ENCODE results near the gene ERO1A. TPM values are rescaled to one million over a fixed set of nuclear protein-coding genes. Genes with fewer than 3 reads are reported as not detected.

ERO1A gene
- total and polyA plus RNA-seq, 2 of the 4 experiments (the other 2 are of a cell fraction), result 29.7 to 44.6 TPM

DNA sequence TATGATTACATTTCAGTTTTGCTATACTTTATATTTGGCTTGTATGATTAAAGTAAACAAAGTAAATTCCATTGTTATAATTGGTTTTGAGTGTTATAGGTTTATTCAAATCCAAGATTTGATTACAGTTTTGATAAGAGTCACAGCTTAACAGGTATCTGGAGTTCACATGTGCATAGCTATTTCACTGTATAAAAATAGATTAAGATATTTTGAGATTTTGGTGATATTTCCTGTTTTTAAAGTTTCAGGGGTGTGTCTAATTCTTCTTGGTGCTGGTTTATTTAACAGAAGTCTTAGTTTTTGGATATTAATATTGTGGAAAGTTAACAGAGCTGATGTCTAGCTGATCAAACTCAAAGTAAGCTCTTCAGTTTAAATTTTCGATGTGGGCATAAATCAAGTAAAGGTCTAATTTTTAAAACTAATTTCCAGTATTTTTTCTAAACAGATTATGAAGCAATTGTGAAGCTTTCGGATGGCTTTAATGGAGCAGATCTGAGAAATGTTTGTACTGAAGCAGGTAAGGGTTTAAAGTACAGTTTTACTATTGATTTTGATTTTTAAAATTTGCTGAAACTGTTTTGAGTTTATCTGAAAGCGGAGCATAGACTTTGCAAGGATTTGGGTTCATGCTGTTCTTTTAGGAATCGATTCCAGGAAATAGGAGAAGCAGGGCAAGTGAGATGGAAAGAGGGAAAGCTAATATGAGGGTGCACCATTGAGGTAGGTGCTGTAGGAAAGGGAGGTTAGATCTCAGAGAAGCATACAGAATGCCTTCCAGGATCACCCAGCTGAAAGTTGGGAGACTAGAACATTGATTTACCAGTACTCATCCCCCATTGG, 28.4 kb upstream of the ERO1A start:
- CTCF ChIA-PET, result interaction anchor here (0.6 kb wide), 1 partner anchor 111 kb away, joined by 3 read pairs; no protein-coding TSS in a partner anchor
- TF ChIP-seq, protein P1, sequence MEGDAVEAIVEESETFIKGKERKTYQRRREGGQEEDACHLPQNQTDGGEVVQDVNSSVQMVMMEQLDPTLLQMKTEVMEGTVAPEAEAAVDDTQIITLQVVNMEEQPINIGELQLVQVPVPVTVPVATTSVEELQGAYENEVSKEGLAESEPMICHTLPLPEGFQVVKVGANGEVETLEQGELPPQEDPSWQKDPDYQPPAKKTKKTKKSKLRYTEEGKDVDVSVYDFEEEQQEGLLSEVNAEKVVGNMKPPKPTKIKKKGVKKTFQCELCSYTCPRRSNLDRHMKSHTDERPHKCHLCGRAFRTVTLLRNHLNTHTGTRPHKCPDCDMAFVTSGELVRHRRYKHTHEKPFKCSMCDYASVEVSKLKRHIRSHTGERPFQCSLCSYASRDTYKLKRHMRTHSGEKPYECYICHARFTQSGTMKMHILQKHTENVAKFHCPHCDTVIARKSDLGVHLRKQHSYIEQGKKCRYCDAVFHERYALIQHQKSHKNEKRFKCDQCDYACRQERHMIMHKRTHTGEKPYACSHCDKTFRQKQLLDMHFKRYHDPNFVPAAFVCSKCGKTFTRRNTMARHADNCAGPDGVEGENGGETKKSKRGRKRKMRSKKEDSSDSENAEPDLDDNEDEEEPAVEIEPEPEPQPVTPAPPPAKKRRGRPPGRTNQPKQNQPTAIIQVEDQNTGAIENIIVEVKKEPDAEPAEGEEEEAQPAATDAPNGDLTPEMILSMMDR (conservative IDR thresholded peaks at IDR 0.05; ENCODE audit: low read depth, low read length), result no peak
- TF ChIP-seq SMC3 (IDR thresholded peaks at IDR 0.05; ENCODE audit: low read depth, low read length) (no peak), BHLHE40 (IDR thresholded peaks at IDR 0.05; ENCODE audit: low read depth, low read length) (no peak), MXI1 (IDR thresholded peaks at IDR 0.05; ENCODE audit: borderline replicate concordance, low read depth, low read length) (no peak), FOS (IDR thresholded peaks at IDR 0.05; ENCODE audit: low read depth, low read length) (no peak), NFE2L2 (IDR thresholded peaks at IDR 0.05; ENCODE audit: low read depth, low read length) (no peak), MAZ (IDR thresholded peaks at IDR 0.05; ENCODE audit: borderline replicate concordance, low read depth, low read length) (no peak), RCOR1 (IDR thresholded peaks at IDR 0.05; ENCODE audit: insufficient replicate concordance, low read length) (no peak), CHD1 (IDR thresholded peaks at IDR 0.05; ENCODE audit: low read depth, low read length) (no peak), CEBPB (IDR thresholded peaks at IDR 0.05; ENCODE audit: low read depth, low read length) (no peak), POLR2A (IDR thresholded peaks at IDR 0.05; ENCODE audit: low read depth, low read length) (no peak), MAFK (IDR thresholded peaks at IDR 0.05; ENCODE audit: low read depth, low read length) (no peak)
- TF ChIP-seq, protein P2, sequence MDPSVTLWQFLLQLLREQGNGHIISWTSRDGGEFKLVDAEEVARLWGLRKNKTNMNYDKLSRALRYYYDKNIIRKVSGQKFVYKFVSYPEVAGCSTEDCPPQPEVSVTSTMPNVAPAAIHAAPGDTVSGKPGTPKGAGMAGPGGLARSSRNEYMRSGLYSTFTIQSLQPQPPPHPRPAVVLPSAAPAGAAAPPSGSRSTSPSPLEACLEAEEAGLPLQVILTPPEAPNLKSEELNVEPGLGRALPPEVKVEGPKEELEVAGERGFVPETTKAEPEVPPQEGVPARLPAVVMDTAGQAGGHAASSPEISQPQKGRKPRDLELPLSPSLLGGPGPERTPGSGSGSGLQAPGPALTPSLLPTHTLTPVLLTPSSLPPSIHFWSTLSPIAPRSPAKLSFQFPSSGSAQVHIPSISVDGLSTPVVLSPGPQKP (IDR thresholded peaks at IDR 0.05; ENCODE audit: borderline replicate concordance, low read depth, low read length), result no peak
- TF ChIP-seq, protein P3, sequence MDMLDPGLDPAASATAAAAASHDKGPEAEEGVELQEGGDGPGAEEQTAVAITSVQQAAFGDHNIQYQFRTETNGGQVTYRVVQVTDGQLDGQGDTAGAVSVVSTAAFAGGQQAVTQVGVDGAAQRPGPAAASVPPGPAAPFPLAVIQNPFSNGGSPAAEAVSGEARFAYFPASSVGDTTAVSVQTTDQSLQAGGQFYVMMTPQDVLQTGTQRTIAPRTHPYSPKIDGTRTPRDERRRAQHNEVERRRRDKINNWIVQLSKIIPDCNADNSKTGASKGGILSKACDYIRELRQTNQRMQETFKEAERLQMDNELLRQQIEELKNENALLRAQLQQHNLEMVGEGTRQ (IDR thresholded peaks at IDR 0.05; ENCODE audit: low read depth, low read length), result no peak

More for the DNA sequence above, 28.4 kb upstream of the ERO1A start:
- H2BK20ac ChIP-seq (ENCODE audit: low read depth, low read length), result no peak overlapping the region
- H3K18ac ChIP-seq (ENCODE audit: low read depth, low read length), result no peak overlapping the region
- H3K9me1 ChIP-seq (ENCODE audit: insufficient read depth, low read length), result no peaks in the 10 kb centered on the region
- H3K14ac ChIP-seq (replicated peaks; ENCODE audit: low read depth, low read length), result no peak overlapping the region
- no peak overlapping the region for H3K4ac ChIP-seq (ENCODE audit: low read depth, low read length)
- H4K91ac ChIP-seq (ENCODE audit: insufficient read depth, low read depth, low read length), result no peak overlapping the region
- no peak overlapping the region for H3K4me2 ChIP-seq (ENCODE audit: low read depth, low read length)
- no peak overlapping the region for H3K27ac ChIP-seq (ENCODE audit: insufficient read depth, low read length)
- H3K27me3 ChIP-seq (ENCODE audit: control insufficient read depth, insufficient read depth, low read length), result no peaks in the 10 kb centered on the region
- intact Hi-C loops (cut with micrococcal nuclease) (no loop called here), in situ Hi-C loops (cut with MboI; ENCODE audit: low sequenced_read_pairs) (loop anchor here (25.0 kb wide), 1 partner anchor 711 kb away; no protein-coding TSS in a partner anchor), dilution Hi-C loops (cut with HindIII; ENCODE audit: low sequenced_read_pairs, unreplicated experiment) (no loop called here)
- H4K5ac ChIP-seq (ENCODE audit: low read depth, low read length), result no peak overlapping the region
- H3K56ac ChIP-seq (ENCODE audit: extremely low read depth, insufficient read depth, low read length), result no peak overlapping the region
- no peak overlapping the region for H2AK5ac ChIP-seq (ENCODE audit: low read depth, low read length)
- POLR2A ChIA-PET (ENCODE audit: unreplicated experiment), result no interaction called here
- no peaks in the 10 kb centered on the region for H3K9me3 ChIP-seq (ENCODE audit: control insufficient read depth, insufficient read depth, low read length)
- no peak overlapping the region for H2AFZ ChIP-seq (replicated peaks; ENCODE audit: low read length, poor library complexity)
- H3K23ac ChIP-seq (ENCODE audit: low read depth, low read length), result no peak overlapping the region
- H4K8ac ChIP-seq (ENCODE audit: low read depth in 2 of 2, low read length in 2 of 2), result peak overlapping the region in 1 of 2 experiments; percentile 32; a peak in 1 of 4 replicates
- no peak overlapping the region for H2BK120ac ChIP-seq (ENCODE audit: low read depth, low read length)
- WGBS, 2 experiments (ENCODE audit: extremely low coverage in 2 of 2, insufficient read length in 1 of 2), result 100% methylated on average over 1 of the region's 4 CpGs; no CpG with 5 or more reads in 1 of the 2 experiments
- H2BK15ac ChIP-seq (ENCODE audit: low read depth, low read length), result no peak overlapping the region
- BruUV-seq (replicated peaks), result no TSS peak
- H2AK9ac ChIP-seq (replicated peaks; ENCODE audit: low read depth, low read length, poor library complexity), result no peak overlapping the region
- DNase-seq (no peak), ATAC-seq (ENCODE audit: low read depth) (no peak)
- peaks cover 15 to 24% of the 10 kb centered on the region in 2 experiments for H3K79me1 ChIP-seq (ENCODE audit: low read depth in 1 of 2, low read length in 2 of 2)
- H3K4me3 ChIP-seq (ENCODE audit: insufficient read depth, low read depth, low read length), result no peak overlapping the region
- peaks cover 4% of the 10 kb centered on the region; the same call in 1 of the 2 replicates for H4K20me1 ChIP-seq (ENCODE audit: insufficient read depth, low read length)
- no peaks in the 10 kb centered on the region for H3K4me1 ChIP-seq (ENCODE audit: control insufficient read depth, insufficient read depth, low read length)
- H3K9ac ChIP-seq (ENCODE audit: low read depth, low read length), result no peak overlapping the region
- H3K36me3 ChIP-seq (ENCODE audit: control insufficient read depth, insufficient read depth, low read length), result peaks cover 29% of the 10 kb centered on the region
- no peak overlapping the region for H2BK5ac ChIP-seq (ENCODE audit: low read depth, low read length, poor library complexity, severe bottlenecking)
